NOMO-1 treated with dmso at 0.1 percent for 144 hours (cell line): ENCODE results near the gene ZNF385B.

Experiments used
- DNase-seq: peaks from one replicate; lab custom pipeline; 2025; ENCODE audit not compliant: unreplicated experiment; lab: John Stamatoyannopoulos, UW

ZNF385B gene

GRCh38 chr2:179410552-179411356 is 450.7 kb downstream of the ZNF385B start:
- no peak for DNase-seq

- no peak for DNase-seq
Measured at GRCh38 chr2:179403624-179404023, 457.8 kb downstream of the ZNF385B start.

- DNase-seq = no peak
Measured at GRCh38 chr2:179393481-179393880, 467.9 kb downstream of the ZNF385B start.
